Keratinocyte (primary cell): ENCODE results near the gene OR9G4. TPM values are rescaled to one million over a fixed set of nuclear protein-coding genes. Genes with fewer than 3 reads are reported as not detected.

Experiments used
- DNase-seq: peaks from one replicate; pipeline ENCODE4 v3.0.0-alpha.2; 2011; ENCODE audit warnings: low read depth, missing footprints, low spot score
- FAIRE-seq: peaks from 2 replicates; lab custom pipeline; 2011; peaks lifted over from hg19 to GRCh38; lab: Jason Lieb, UNC
- H2AFZ ChIP-seq: 2 replicates; pipeline ENCODE4 v1.6.0; 2012; ENCODE audit warnings: low read length, control low read depth, inconsistent platforms; ENCODE audit not compliant: control insufficient read depth
- H3K27ac ChIP-seq: 2 replicates; pipeline ENCODE4 v1.5.1; 2011; ENCODE audit warnings: low read length; ENCODE audit not compliant: control insufficient read depth, insufficient read depth
- H3K27me3 ChIP-seq: 3 replicates; pipeline ENCODE4 v1.6.0; 2011; ENCODE audit warnings: low read length; ENCODE audit not compliant: control insufficient read depth, insufficient read depth; ENCODE audit errors: extremely low read depth
- H3K36me3 ChIP-seq, 2 experiments: 2 replicates in 1 of 2; 3 replicates in 1 of 2; pipeline ENCODE4 v1.5.1; 2011; ENCODE audit warnings: low read length in 2 of 2, mild to moderate bottlenecking in 1 of 2; ENCODE audit not compliant: control insufficient read depth in 2 of 2, insufficient read depth in 2 of 2; ENCODE audit errors: extremely low read depth in 1 of 2
- H3K4me1 ChIP-seq: 3 replicates; pipeline ENCODE4 v1.5.1; 2011; ENCODE audit warnings: low read length; ENCODE audit not compliant: control insufficient read depth, insufficient read depth; ENCODE audit errors: extremely low read depth
- H3K4me2 ChIP-seq: 3 replicates; pipeline ENCODE4 v1.6.0; 2011; ENCODE audit warnings: low read depth, low read length; ENCODE audit not compliant: control insufficient read depth, insufficient read depth; ENCODE audit errors: extremely low read depth
- H3K4me3 ChIP-seq, 3 experiments: fragments of 200-600 bp in 1 of 3; sonication (generic) in 1 of 3; 2 replicates in 2 of 3; 3 replicates in 1 of 3; pipeline ENCODE4 v1.5.1; 2011 to 2016; ENCODE audit warnings: low read length in 3 of 3, mild to moderate bottlenecking in 3 of 3, control low read depth in 2 of 3, inconsistent platforms in 1 of 3, low read depth in 1 of 3, mixed read lengths in 1 of 3, mixed run types in 1 of 3, moderate library complexity in 1 of 3; ENCODE audit not compliant: control insufficient read depth in 2 of 3, insufficient read depth in 2 of 3; ENCODE audit errors: extremely low read depth in 1 of 3
- H3K79me2 ChIP-seq: 2 replicates; pipeline ENCODE4 v1.6.0; 2012; ENCODE audit warnings: low read length; ENCODE audit not compliant: control insufficient read depth, insufficient read depth
- H3K9ac ChIP-seq: 3 replicates; pipeline ENCODE4 v1.6.0; 2011; ENCODE audit warnings: low read length; ENCODE audit not compliant: control insufficient read depth, insufficient read depth; ENCODE audit errors: extremely low read depth
- H3K9me1 ChIP-seq: 3 replicates; pipeline ENCODE4 v1.6.0; 2011; ENCODE audit warnings: low read length; ENCODE audit not compliant: control insufficient read depth, insufficient read depth; ENCODE audit errors: extremely low read depth
- H3K9me3 ChIP-seq: 2 replicates; pipeline ENCODE4 v1.5.1; 2012; ENCODE audit warnings: low read depth, low read length; ENCODE audit not compliant: control insufficient read depth
- H4K20me1 ChIP-seq: 3 replicates; pipeline ENCODE4 v1.6.0; 2011; ENCODE audit warnings: low read length; ENCODE audit not compliant: control insufficient read depth, insufficient read depth; ENCODE audit errors: extremely low read depth
- EZH2 ChIP-seq: IDR thresholded peaks from one replicate; pipeline ENCODE4 v1.6.1; 2012; ENCODE audit warnings: inconsistent platforms, mild to moderate bottlenecking, low read length, moderate library complexity
- dilution Hi-C: fragments of 300-500 bp; cut with MboI; formaldehyde crosslinking; loops from one replicate; pipeline ENCODE4 v1.7.0; 2020; ENCODE audit warnings: low sequenced_read_pairs; ENCODE audit not compliant: extremely low pct_ligation_motif_present
- polyA plus RNA-seq, 5 experiments: library from polyadenylated mRNA; depleted of rRNA in 3 of 5; stranded (reverse) in 3 of 5; stranded (forward) in 1 of 5; unstranded in 1 of 5; fragments of >200 nt; gene quantifications; 1 replicate in 1 of 5; 2 replicates in 3 of 5; 3 replicates in 1 of 5; pipeline versions ENCODE4 v1.2.1 to v1.2.3, GENCODE V29; 2011 to 2012; ENCODE audit warnings: missing spikeins in 2 of 5, low read depth in 1 of 5, low replicate concordance in 1 of 5
- TF ChIP-seq, protein P1 (sequence below), 3 experiments: IDR thresholded peaks in 1 of 3; conservative IDR thresholded peaks in 1 of 3; optimal IDR thresholded peaks in 1 of 3; 2 replicates in 2 of 3; 3 replicates in 1 of 3; pipeline versions ENCODE3 to v1.5.1; 2011; ENCODE audit warnings: low read length in 3 of 3, mild to moderate bottlenecking in 3 of 3, moderate library complexity in 2 of 3, control low read depth in 1 of 3, inconsistent platforms in 1 of 3; ENCODE audit not compliant: insufficient read depth in 2 of 3; ENCODE audit errors: extremely low read depth in 1 of 3

Gene OR9G4
- polyA plus RNA-seq, 1 donor (not counting 4 experiments of a cell fraction or from before 2014, with no cell fraction given) = not detected

DNA sequence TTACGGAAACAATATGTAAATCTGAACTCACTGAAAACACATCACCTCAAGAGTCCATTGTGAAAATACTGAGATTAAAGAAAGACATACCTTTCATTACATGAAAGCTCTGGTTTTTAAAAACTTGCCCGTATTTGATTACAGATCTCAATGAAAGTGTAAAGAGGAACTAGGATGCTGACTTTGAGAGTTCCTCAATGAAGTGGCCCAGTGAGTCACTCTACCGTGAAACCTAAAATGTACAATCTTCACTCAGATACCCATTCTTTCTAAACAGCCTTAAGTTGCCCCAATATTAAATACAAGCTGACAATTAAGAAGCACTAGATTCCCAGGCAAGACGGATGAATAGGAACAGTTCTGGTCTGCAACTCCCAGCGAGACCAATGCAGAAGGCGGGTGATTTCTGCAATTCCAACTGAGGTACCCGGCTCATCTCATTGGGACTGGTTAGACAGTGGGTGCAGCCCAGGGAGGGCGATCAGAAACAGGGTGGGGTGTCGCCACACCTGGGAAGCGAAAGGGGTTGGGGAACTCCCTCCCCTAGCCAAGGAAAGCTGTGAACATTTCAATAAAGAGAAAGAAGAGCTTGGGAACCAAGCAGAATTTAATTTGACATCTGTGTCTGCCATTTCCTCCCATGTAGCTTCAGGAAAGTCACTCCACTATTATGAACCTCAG is 33.8 kb upstream of the OR9G4 start:
- Histone ChIP-seq H3K4me3 (no peak overlapping the region), H3K36me3 (no peaks in the 10 kb centered on the region), H3K9me1 (no peaks in the 10 kb centered on the region), H3K27me3 (no peaks in the 10 kb centered on the region), H3K9me3 (no peaks in the 10 kb centered on the region), H2AFZ (no peak overlapping the region), H3K4me2 (no peak overlapping the region), H3K9ac (no peak overlapping the region), H4K20me1 (no peaks in the 10 kb centered on the region), H3K27ac (no peak overlapping the region), H3K4me1 (no peaks in the 10 kb centered on the region), H3K79me2 (no peaks in the 10 kb centered on the region)
- no peak for DNase-seq
- TF ChIP-seq, protein P1, sequence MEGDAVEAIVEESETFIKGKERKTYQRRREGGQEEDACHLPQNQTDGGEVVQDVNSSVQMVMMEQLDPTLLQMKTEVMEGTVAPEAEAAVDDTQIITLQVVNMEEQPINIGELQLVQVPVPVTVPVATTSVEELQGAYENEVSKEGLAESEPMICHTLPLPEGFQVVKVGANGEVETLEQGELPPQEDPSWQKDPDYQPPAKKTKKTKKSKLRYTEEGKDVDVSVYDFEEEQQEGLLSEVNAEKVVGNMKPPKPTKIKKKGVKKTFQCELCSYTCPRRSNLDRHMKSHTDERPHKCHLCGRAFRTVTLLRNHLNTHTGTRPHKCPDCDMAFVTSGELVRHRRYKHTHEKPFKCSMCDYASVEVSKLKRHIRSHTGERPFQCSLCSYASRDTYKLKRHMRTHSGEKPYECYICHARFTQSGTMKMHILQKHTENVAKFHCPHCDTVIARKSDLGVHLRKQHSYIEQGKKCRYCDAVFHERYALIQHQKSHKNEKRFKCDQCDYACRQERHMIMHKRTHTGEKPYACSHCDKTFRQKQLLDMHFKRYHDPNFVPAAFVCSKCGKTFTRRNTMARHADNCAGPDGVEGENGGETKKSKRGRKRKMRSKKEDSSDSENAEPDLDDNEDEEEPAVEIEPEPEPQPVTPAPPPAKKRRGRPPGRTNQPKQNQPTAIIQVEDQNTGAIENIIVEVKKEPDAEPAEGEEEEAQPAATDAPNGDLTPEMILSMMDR (optimal IDR thresholded peaks at IDR 0.05 in 1 of 3, IDR thresholded peaks at IDR 0.05 in 1 of 3, conservative IDR thresholded peaks at IDR 0.05 in 1 of 3; ENCODE audit: extremely low read depth in 1 of 3, insufficient read depth in 2 of 3, low read length in 3 of 3) = no peak
- no peak for TF ChIP-seq EZH2
- FAIRE-seq = no peak
- dilution Hi-C loops = no loop called here

DNA sequence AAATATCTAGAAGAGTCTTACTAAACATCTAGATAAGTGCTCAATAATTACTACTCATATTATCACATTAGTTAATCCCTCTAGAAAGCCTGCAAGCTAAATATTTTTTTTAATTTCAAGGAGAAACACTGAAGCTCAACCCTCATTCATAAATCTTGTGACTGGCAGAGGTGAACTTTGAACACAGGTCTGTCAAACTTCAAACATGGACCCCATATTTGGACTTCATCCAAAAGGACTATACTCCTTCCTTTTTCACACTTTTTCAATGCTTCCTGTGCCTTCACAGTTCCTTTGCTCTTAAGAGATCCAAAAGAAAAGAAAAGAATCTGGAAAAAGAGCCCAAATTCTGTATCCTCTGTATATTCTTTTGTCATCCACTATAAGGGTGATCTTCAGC is 28.3 kb upstream of the OR9G4 start:
- TF ChIP-seq, protein P1 (optimal IDR thresholded peaks at IDR 0.05 in 1 of 3, IDR thresholded peaks at IDR 0.05 in 1 of 3, conservative IDR thresholded peaks at IDR 0.05 in 1 of 3; ENCODE audit: extremely low read depth in 1 of 3, insufficient read depth in 2 of 3, low read length in 3 of 3) = no peak
- TF ChIP-seq EZH2 = no peak
- dilution Hi-C loops = no loop called here
- H3K27me3 ChIP-seq = no peaks in the 10 kb centered on the region
- no peaks in the 10 kb centered on the region for H3K79me2 ChIP-seq
- FAIRE-seq (no peak), DNase-seq (no peak)
- H3K9me3 ChIP-seq = no peaks in the 10 kb centered on the region
- no peak overlapping the region for H3K9ac ChIP-seq
- no peaks in the 10 kb centered on the region for H4K20me1 ChIP-seq
- no peaks in the 10 kb centered on the region for H3K4me1 ChIP-seq
- no peaks in the 10 kb centered on the region for H3K36me3 ChIP-seq
- H3K27ac ChIP-seq = no peak overlapping the region
- H3K4me2 ChIP-seq = no peak overlapping the region
- no peak overlapping the region for H2AFZ ChIP-seq
- no peak overlapping the region for H3K4me3 ChIP-seq
- no peaks in the 10 kb centered on the region for H3K9me1 ChIP-seq
